Measurements from ENCODE around the gene XYLT1.
A peak's percentile ranks its signal among the peaks of the same experiment; 100 is the strongest.

Gene XYLT1

GRCh38 chr16:17222871-17223401 lies 247.8 kb downstream of the XYLT1 start:
- in situ Hi-C loops (cut with HindIII; ENCODE audit: low sequenced_read_pairs) = no loop called here
- no peak overlapping the region for H3K4me3 ChIP-seq (ENCODE audit: low read depth, low read length)
- DNase-seq (ENCODE audit: low read depth, low spot score) = peak; percentile 21
- no peak for TF ChIP-seq CTCF (IDR thresholded peaks at IDR 0.05; ENCODE audit: low read depth, low read length)

- no peak for DNase-seq (ENCODE audit: low read depth, low spot score)
- in situ Hi-C loops (cut with HindIII; ENCODE audit: low sequenced_read_pairs) = no loop called here
- no peak for TF ChIP-seq CTCF (IDR thresholded peaks at IDR 0.05; ENCODE audit: low read depth, low read length)
- no peak overlapping the region for H3K4me3 ChIP-seq (ENCODE audit: low read depth, low read length)
Observed at GRCh38 chr16:17219991-17220390, 250.8 kb downstream of the XYLT1 start.

- no peak for TF ChIP-seq CTCF (IDR thresholded peaks at IDR 0.05; ENCODE audit: low read depth, low read length)
- in situ Hi-C loops (cut with HindIII; ENCODE audit: low sequenced_read_pairs) = no loop called here
- H3K4me3 ChIP-seq (ENCODE audit: low read depth, low read length) = no peak overlapping the region
- no peak for DNase-seq (ENCODE audit: low read depth, low spot score)
Observed at GRCh38 chr16:17215936-17216335, 254.8 kb downstream of the XYLT1 start.

GRCh38 chr16:17215306-17215705 lies 255.5 kb downstream of the XYLT1 start:
- no peak for DNase-seq (ENCODE audit: low read depth, low spot score)
- in situ Hi-C loops (cut with HindIII; ENCODE audit: low sequenced_read_pairs) = no loop called here
- no peak overlapping the region for H3K4me3 ChIP-seq (ENCODE audit: low read depth, low read length)
- no peak for TF ChIP-seq CTCF (IDR thresholded peaks at IDR 0.05; ENCODE audit: low read depth, low read length)

GRCh38 chr16:17213974-17214373 lies 256.8 kb downstream of the XYLT1 start:
- H3K4me3 ChIP-seq (ENCODE audit: low read depth, low read length) = no peak overlapping the region
- in situ Hi-C loops (cut with HindIII; ENCODE audit: low sequenced_read_pairs) = no loop called here
- DNase-seq (ENCODE audit: low read depth, low spot score) = no peak
- no peak for TF ChIP-seq CTCF (IDR thresholded peaks at IDR 0.05; ENCODE audit: low read depth, low read length)

- no peak overlapping the region for H3K4me3 ChIP-seq (ENCODE audit: low read depth, low read length)
- no peak for DNase-seq (ENCODE audit: low read depth, low spot score)
- no peak for TF ChIP-seq CTCF (IDR thresholded peaks at IDR 0.05; ENCODE audit: low read depth, low read length)
- in situ Hi-C loops (cut with HindIII; ENCODE audit: low sequenced_read_pairs) = no loop called here
Observed at GRCh38 chr16:17213025-17213424, 257.7 kb downstream of the XYLT1 start.

GRCh38 chr16:17212606-17213005 lies 258.2 kb downstream of the XYLT1 start:
- in situ Hi-C loops (cut with HindIII; ENCODE audit: low sequenced_read_pairs) = no loop called here
- no peak for TF ChIP-seq CTCF (IDR thresholded peaks at IDR 0.05; ENCODE audit: low read depth, low read length)
- DNase-seq (ENCODE audit: low read depth, low spot score) = no peak
- H3K4me3 ChIP-seq (ENCODE audit: low read depth, low read length) = no peak overlapping the region
